Measurements from ENCODE around the gene TRIP12.
"Not testable (repeated sequence)": the region's sequence is repeated elsewhere in the genome, so short reads cannot be mapped to it uniquely, and the experiment has no call there.

Gene TRIP12

GRCh38 chr2:229748950-229749349, 172.9 kb downstream of the TRIP12 start:
- H3K27me3 Mint-ChIP-seq: peaks cover 2% of the 10 kb centered on the region
- H3K9me3 Mint-ChIP-seq: no peaks in the 10 kb centered on the region
- peaks cover 4% of the 10 kb centered on the region for H3K36me3 Mint-ChIP-seq
- H3K4me1 Mint-ChIP-seq: no peaks in the 10 kb centered on the region
- H3K27ac Mint-ChIP-seq: no peak overlapping the region
- no peak overlapping the region for H3K4me3 Mint-ChIP-seq

GRCh38 chr2:229742691-229743090, 179.1 kb downstream of the TRIP12 start:
- H3K4me1 Mint-ChIP-seq, H3K27ac Mint-ChIP-seq, H3K27me3 Mint-ChIP-seq, H3K36me3 Mint-ChIP-seq, H3K4me3 Mint-ChIP-seq: not testable (repeated sequence)
- peaks cover 19% of the 10 kb centered on the region for H3K9me3 Mint-ChIP-seq

- H3K4me1 Mint-ChIP-seq: no peaks in the 10 kb centered on the region
- H3K36me3 Mint-ChIP-seq: peaks cover 1% of the 10 kb centered on the region
- no peak overlapping the region for H3K27ac Mint-ChIP-seq
- H3K4me3 Mint-ChIP-seq: no peak overlapping the region
- peaks cover 29% of the 10 kb centered on the region for H3K9me3 Mint-ChIP-seq
- H3K27me3 Mint-ChIP-seq: peaks cover 4% of the 10 kb centered on the region
These were observed 181.5 kb downstream of the TRIP12 start for GRCh38 chr2:229740279-229740678.

- H3K36me3 Mint-ChIP-seq: peaks cover 1% of the 10 kb centered on the region
- H3K27me3 Mint-ChIP-seq: peaks cover 2% of the 10 kb centered on the region
- no peak overlapping the region for H3K4me3 Mint-ChIP-seq
- peaks cover 29% of the 10 kb centered on the region for H3K9me3 Mint-ChIP-seq
- no peak overlapping the region for H3K27ac Mint-ChIP-seq
- H3K4me1 Mint-ChIP-seq: no peaks in the 10 kb centered on the region
These were observed 183.7 kb downstream of the TRIP12 start for GRCh38 chr2:229738024-229738625.

- Mint-ChIP-seq H3K4me3 (no peak overlapping the region), H3K27ac (no peak overlapping the region), H3K9me3 (peaks cover 22% of the 10 kb centered on the region), H3K4me1 (no peaks in the 10 kb centered on the region), H3K27me3 (no peaks in the 10 kb centered on the region), H3K36me3 (peaks cover 1% of the 10 kb centered on the region)
These were observed 187.4 kb downstream of the TRIP12 start for GRCh38 chr2:229734410-229734809.

GRCh38 chr2:229733611-229734245, 188.1 kb downstream of the TRIP12 start:
- H3K27me3 Mint-ChIP-seq: no peaks in the 10 kb centered on the region
- H3K9me3 Mint-ChIP-seq: peaks cover 16% of the 10 kb centered on the region
- no peak overlapping the region for H3K4me3 Mint-ChIP-seq
- H3K4me1 Mint-ChIP-seq: no peaks in the 10 kb centered on the region
- H3K27ac Mint-ChIP-seq: no peak overlapping the region
- no peaks in the 10 kb centered on the region for H3K36me3 Mint-ChIP-seq

- no peak overlapping the region for H3K4me3 Mint-ChIP-seq
- no peaks in the 10 kb centered on the region for H3K4me1 Mint-ChIP-seq
- no peak overlapping the region for H3K27ac Mint-ChIP-seq
- H3K9me3 Mint-ChIP-seq: peaks cover 11% of the 10 kb centered on the region
- H3K27me3 Mint-ChIP-seq: no peaks in the 10 kb centered on the region
- no peaks in the 10 kb centered on the region for H3K36me3 Mint-ChIP-seq
These were observed 188.9 kb downstream of the TRIP12 start for GRCh38 chr2:229732897-229733296.

- H3K4me1 Mint-ChIP-seq: no peaks in the 10 kb centered on the region
- H3K27ac Mint-ChIP-seq: no peak overlapping the region
- peaks cover 2% of the 10 kb centered on the region for H3K9me3 Mint-ChIP-seq
- no peaks in the 10 kb centered on the region for H3K36me3 Mint-ChIP-seq
- H3K4me3 Mint-ChIP-seq: no peak overlapping the region
- no peaks in the 10 kb centered on the region for H3K27me3 Mint-ChIP-seq
These were observed 189.9 kb downstream of the TRIP12 start for GRCh38 chr2:229731916-229732315.

GRCh38 chr2:229731363-229731762, 190.4 kb downstream of the TRIP12 start:
- no peaks in the 10 kb centered on the region for H3K9me3 Mint-ChIP-seq
- no peak overlapping the region for H3K27ac Mint-ChIP-seq
- H3K4me3 Mint-ChIP-seq: no peak overlapping the region
- no peaks in the 10 kb centered on the region for H3K4me1 Mint-ChIP-seq
- no peaks in the 10 kb centered on the region for H3K36me3 Mint-ChIP-seq
- no peaks in the 10 kb centered on the region for H3K27me3 Mint-ChIP-seq

GRCh38 chr2:229728370-229728769, 193.4 kb downstream of the TRIP12 start:
- H3K9me3 Mint-ChIP-seq: no peaks in the 10 kb centered on the region
- H3K36me3 Mint-ChIP-seq: no peaks in the 10 kb centered on the region
- no peaks in the 10 kb centered on the region for H3K4me1 Mint-ChIP-seq
- no peak overlapping the region for H3K27ac Mint-ChIP-seq
- H3K4me3 Mint-ChIP-seq: no peak overlapping the region
- no peaks in the 10 kb centered on the region for H3K27me3 Mint-ChIP-seq

GRCh38 chr2:229726643-229727042, 195.2 kb downstream of the TRIP12 start:
- H3K27me3 Mint-ChIP-seq: peaks cover 2% of the 10 kb centered on the region

GRCh38 chr2:229725716-229726574, 195.9 kb downstream of the TRIP12 start:
- Mint-ChIP-seq H3K27me3 (peaks cover 2% of the 10 kb centered on the region), H3K4me1 (no peaks in the 10 kb centered on the region), H3K36me3 (no peaks in the 10 kb centered on the region), H3K9me3 (no peaks in the 10 kb centered on the region), H3K4me3 (no peak overlapping the region), H3K27ac (no peak overlapping the region)

More at GRCh38 chr2:229726643-229727042, 195.2 kb downstream of the TRIP12 start:
- no peaks in the 10 kb centered on the region for H3K9me3 Mint-ChIP-seq
- H3K4me1 Mint-ChIP-seq: no peaks in the 10 kb centered on the region
- H3K27ac Mint-ChIP-seq: no peak overlapping the region
- no peak overlapping the region for H3K4me3 Mint-ChIP-seq
- no peaks in the 10 kb centered on the region for H3K36me3 Mint-ChIP-seq

GRCh38 chr2:229723192-229723591, 198.6 kb downstream of the TRIP12 start:
- H3K4me1 Mint-ChIP-seq, H3K4me3 Mint-ChIP-seq, H3K27me3 Mint-ChIP-seq, H3K9me3 Mint-ChIP-seq, H3K27ac Mint-ChIP-seq, H3K36me3 Mint-ChIP-seq: not testable (repeated sequence)

GRCh38 chr2:229719926-229720647, 201.7 kb downstream of the TRIP12 start:
- H3K36me3 Mint-ChIP-seq: no peaks in the 10 kb centered on the region
- H3K9me3 Mint-ChIP-seq: no peaks in the 10 kb centered on the region
- peaks cover 23% of the 10 kb centered on the region for H3K27me3 Mint-ChIP-seq
- no peak overlapping the region for H3K4me3 Mint-ChIP-seq
- H3K4me1 Mint-ChIP-seq: peaks cover 4% of the 10 kb centered on the region
- H3K27ac Mint-ChIP-seq: no peak overlapping the region

GRCh38 chr2:229718057-229718456, 203.8 kb downstream of the TRIP12 start:
- Mint-ChIP-seq H3K27me3 (peaks cover 28% of the 10 kb centered on the region), H3K4me1 (peaks cover 8% of the 10 kb centered on the region), H3K9me3 (no peaks in the 10 kb centered on the region), H3K4me3 (no peak overlapping the region), H3K27ac (no peak overlapping the region), H3K36me3 (no peaks in the 10 kb centered on the region)
